IPS-NIHi7 (cell line): ENCODE data around the gene AFF2.

Experiments used
- DNase-seq: peaks from one replicate; pipeline ENCODE4 v3.0.0; 2012; ENCODE audit warnings: mixed read lengths; ENCODE audit errors: extremely low spot score

AFF2 gene

GRCh38 chrX:148536961-148537360, 36.5 kb downstream of the AFF2 start:
- DNase-seq, result no peak

- peak; percentile 10 for DNase-seq
Observed at GRCh38 chrX:148537556-148538182, 37.3 kb downstream of the AFF2 start.

- no peak for DNase-seq
Observed at GRCh38 chrX:148538582-148538981, 38.2 kb downstream of the AFF2 start.

GRCh38 chrX:148540114-148540513, 39.7 kb downstream of the AFF2 start:
- DNase-seq, result no peak

- no peak for DNase-seq
Observed at GRCh38 chrX:148540671-148541583, 40.5 kb downstream of the AFF2 start.

GRCh38 chrX:148541584-148541940, 41.1 kb downstream of the AFF2 start:
- no peak for DNase-seq

GRCh38 chrX:148542481-148543255, 42.3 kb downstream of the AFF2 start:
- no peak for DNase-seq

- peak; percentile 26 for DNase-seq
Observed at GRCh38 chrX:148552775-148553174, 52.4 kb downstream of the AFF2 start.

GRCh38 chrX:148555101-148555500, 54.7 kb downstream of the AFF2 start:
- DNase-seq, result no peak

GRCh38 chrX:148555571-148556243, 55.3 kb downstream of the AFF2 start:
- no peak for DNase-seq

GRCh38 chrX:148556498-148556897, 56.1 kb downstream of the AFF2 start:
- no peak for DNase-seq

- DNase-seq, result no peak
Observed at GRCh38 chrX:148562846-148563245, 62.4 kb downstream of the AFF2 start.

- peak; percentile 10 for DNase-seq
Observed at GRCh38 chrX:148567229-148567628, 66.8 kb downstream of the AFF2 start.

GRCh38 chrX:148567779-148568178, 67.4 kb downstream of the AFF2 start:
- DNase-seq, result no peak

- DNase-seq, result no peak
Observed at GRCh38 chrX:148568763-148569162, 68.3 kb downstream of the AFF2 start.

- DNase-seq, result no peak
Observed at GRCh38 chrX:148572337-148572736, 71.9 kb downstream of the AFF2 start.

GRCh38 chrX:148573119-148573518, 72.7 kb downstream of the AFF2 start:
- DNase-seq, result peak; percentile 19

GRCh38 chrX:148574237-148574973, 74.0 kb downstream of the AFF2 start:
- DNase-seq, result no peak

- no peak for DNase-seq
Observed at GRCh38 chrX:148576396-148576795, 76.0 kb downstream of the AFF2 start.

GRCh38 chrX:148577741-148578140, 77.3 kb downstream of the AFF2 start:
- DNase-seq, result no peak

GRCh38 chrX:148580016-148580415, 79.6 kb downstream of the AFF2 start:
- no peak for DNase-seq
